NB4 (cell line): ENCODE results near the gene ZNF618.

Experiments
- MYC ChIP-seq: IDR thresholded peaks from 2 replicates; pipeline ENCODE4 v1.6.1; 2011; ENCODE audit warnings: low read depth, low read length
- POLR2A ChIP-seq: IDR thresholded peaks from 2 replicates; pipeline ENCODE4 v1.6.1; 2011; ENCODE audit warnings: mild to moderate bottlenecking; ENCODE audit not compliant: insufficient read length; ENCODE audit errors: extremely low read depth
- TF ChIP-seq, protein P1 (sequence below): IDR thresholded peaks from one replicate; pipeline ENCODE4 v1.5.1; 2012; ENCODE audit warnings: low read depth, low read length
- TF ChIP-seq, protein P2 (sequence below): IDR thresholded peaks from 2 replicates; pipeline ENCODE4 v1.6.1; 2011; ENCODE audit warnings: low read depth, low read length

DNA sequence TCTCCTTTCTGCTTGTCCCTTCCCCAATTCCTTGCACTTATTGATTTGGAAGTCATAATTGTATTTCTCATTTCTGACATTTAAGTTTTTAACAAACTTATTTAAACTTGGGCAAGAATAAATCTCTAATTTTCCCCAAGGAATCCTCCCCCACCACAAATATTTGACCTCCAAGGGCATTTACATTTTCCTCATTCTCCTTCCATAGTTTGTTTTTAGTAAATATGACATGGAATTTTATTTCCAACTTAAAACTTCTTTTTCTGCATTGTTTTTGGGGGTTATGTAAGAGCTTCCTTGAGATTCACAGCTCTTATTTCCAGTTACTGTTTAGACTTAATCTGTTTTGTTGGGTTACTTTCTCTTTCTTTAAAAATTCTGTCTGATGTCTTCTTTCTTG, 64.9 kb downstream of the ZNF618 start:
- TF ChIP-seq, protein P1, sequence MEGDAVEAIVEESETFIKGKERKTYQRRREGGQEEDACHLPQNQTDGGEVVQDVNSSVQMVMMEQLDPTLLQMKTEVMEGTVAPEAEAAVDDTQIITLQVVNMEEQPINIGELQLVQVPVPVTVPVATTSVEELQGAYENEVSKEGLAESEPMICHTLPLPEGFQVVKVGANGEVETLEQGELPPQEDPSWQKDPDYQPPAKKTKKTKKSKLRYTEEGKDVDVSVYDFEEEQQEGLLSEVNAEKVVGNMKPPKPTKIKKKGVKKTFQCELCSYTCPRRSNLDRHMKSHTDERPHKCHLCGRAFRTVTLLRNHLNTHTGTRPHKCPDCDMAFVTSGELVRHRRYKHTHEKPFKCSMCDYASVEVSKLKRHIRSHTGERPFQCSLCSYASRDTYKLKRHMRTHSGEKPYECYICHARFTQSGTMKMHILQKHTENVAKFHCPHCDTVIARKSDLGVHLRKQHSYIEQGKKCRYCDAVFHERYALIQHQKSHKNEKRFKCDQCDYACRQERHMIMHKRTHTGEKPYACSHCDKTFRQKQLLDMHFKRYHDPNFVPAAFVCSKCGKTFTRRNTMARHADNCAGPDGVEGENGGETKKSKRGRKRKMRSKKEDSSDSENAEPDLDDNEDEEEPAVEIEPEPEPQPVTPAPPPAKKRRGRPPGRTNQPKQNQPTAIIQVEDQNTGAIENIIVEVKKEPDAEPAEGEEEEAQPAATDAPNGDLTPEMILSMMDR, result no peak
- no peak for TF ChIP-seq POLR2A
- no peak for TF ChIP-seq MYC
- TF ChIP-seq, protein P2, sequence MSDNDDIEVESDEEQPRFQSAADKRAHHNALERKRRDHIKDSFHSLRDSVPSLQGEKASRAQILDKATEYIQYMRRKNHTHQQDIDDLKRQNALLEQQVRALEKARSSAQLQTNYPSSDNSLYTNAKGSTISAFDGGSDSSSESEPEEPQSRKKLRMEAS, result no peak
